ENCODE data around the gene HBM.
"Not testable (repeated sequence)": the region's sequence is repeated elsewhere in the genome, so short reads cannot be mapped to it uniquely, and the experiment has no call there.

Gene HBM

DNA sequence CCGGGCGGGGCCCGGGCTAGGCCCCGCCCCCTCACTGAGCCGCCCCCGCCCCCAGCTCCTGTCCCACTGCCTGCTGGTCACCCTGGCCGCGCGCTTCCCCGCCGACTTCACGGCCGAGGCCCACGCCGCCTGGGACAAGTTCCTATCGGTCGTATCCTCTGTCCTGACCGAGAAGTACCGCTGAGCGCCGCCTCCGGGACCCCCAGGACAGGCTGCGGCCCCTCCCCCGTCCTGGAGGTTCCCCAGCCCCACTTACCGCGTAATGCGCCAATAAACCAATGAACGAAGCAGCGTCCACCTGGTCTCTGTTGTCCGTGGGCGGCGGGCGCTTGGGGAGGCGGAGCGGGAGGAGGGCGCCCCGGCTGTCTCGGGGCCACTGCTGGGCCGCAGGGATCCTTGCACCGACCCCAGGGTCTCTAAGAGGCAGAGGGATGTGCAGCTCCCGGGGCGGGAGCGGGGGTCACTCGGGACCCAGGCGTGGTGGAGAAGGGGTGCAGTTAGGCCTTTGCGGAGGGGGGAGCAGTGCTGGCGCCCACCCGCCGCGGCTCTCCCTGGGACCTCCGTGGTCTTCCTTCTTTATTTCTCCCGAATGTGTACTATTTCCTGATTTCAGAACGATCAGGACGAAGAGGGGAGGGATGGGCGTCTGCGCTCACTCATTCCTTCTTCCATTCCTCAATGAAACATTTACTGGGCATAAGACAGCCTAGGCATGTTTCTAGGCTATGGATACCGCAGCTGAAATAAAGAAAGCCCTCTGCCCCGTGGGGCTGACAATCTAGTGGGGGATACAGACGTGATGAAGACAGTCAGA is 11.4 kb upstream of the HBM start:
- no peaks in the 10 kb centered on the region for H3K9me3 ChIP-seq (ENCODE audit: severe bottlenecking)
- TF ChIP-seq, protein P1, sequence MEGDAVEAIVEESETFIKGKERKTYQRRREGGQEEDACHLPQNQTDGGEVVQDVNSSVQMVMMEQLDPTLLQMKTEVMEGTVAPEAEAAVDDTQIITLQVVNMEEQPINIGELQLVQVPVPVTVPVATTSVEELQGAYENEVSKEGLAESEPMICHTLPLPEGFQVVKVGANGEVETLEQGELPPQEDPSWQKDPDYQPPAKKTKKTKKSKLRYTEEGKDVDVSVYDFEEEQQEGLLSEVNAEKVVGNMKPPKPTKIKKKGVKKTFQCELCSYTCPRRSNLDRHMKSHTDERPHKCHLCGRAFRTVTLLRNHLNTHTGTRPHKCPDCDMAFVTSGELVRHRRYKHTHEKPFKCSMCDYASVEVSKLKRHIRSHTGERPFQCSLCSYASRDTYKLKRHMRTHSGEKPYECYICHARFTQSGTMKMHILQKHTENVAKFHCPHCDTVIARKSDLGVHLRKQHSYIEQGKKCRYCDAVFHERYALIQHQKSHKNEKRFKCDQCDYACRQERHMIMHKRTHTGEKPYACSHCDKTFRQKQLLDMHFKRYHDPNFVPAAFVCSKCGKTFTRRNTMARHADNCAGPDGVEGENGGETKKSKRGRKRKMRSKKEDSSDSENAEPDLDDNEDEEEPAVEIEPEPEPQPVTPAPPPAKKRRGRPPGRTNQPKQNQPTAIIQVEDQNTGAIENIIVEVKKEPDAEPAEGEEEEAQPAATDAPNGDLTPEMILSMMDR (IDR thresholded peaks at IDR 0.05; ENCODE audit: poor library complexity, severe bottlenecking), result no peak
- peak overlapping the region; percentile 39 for H3K4me3 ChIP-seq (ENCODE audit: severe bottlenecking)
- H3K4me1 ChIP-seq (ENCODE audit: insufficient read depth, poor library complexity, severe bottlenecking), result no peaks in the 10 kb centered on the region
- no peaks in the 10 kb centered on the region for H3K36me3 ChIP-seq (ENCODE audit: low read depth)
- no peak for DNase-seq (ENCODE audit: low spot score)
- no peaks in the 10 kb centered on the region for H3K27me3 ChIP-seq (ENCODE audit: insufficient read depth, poor library complexity, severe bottlenecking)
- no peak overlapping the region for H3K27ac ChIP-seq (ENCODE audit: poor library complexity, severe bottlenecking)
- peak; percentile 62 for ATAC-seq (ENCODE audit: low read depth)

DNA sequence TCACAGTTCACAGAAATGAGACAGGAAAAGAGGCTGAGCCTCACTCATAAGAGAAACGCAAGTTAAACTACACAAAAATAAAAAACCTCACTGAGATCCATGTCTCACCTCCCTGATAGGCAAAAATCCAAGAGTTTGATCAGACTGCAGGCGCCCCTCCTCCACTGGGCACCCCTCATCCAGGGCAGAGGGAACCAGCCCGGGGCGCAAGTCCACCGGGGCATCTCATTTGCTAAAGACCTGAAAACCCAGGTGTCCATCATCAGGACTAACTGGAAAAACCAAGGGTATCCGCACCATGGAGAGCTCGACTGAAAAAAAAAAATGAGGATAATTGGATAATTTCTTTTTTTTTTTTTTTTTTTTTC is 10.8 kb upstream of the HBM start:
- no peak for ATAC-seq (ENCODE audit: low read depth)
- Histone ChIP-seq H3K36me3 (ENCODE audit: low read depth) (no peaks in the 10 kb centered on the region), H3K9me3 (ENCODE audit: severe bottlenecking) (no peaks in the 10 kb centered on the region), H3K27me3 (ENCODE audit: insufficient read depth, poor library complexity, severe bottlenecking) (no peaks in the 10 kb centered on the region), H3K27ac (ENCODE audit: poor library complexity, severe bottlenecking) (no peak overlapping the region), H3K4me1 (ENCODE audit: insufficient read depth, poor library complexity, severe bottlenecking) (no peaks in the 10 kb centered on the region), H3K4me3 (ENCODE audit: severe bottlenecking) (peak overlapping the region; percentile 39)
- no peak for DNase-seq (ENCODE audit: low spot score)
- TF ChIP-seq, protein P1 (IDR thresholded peaks at IDR 0.05; ENCODE audit: poor library complexity, severe bottlenecking), result no peak

DNA sequence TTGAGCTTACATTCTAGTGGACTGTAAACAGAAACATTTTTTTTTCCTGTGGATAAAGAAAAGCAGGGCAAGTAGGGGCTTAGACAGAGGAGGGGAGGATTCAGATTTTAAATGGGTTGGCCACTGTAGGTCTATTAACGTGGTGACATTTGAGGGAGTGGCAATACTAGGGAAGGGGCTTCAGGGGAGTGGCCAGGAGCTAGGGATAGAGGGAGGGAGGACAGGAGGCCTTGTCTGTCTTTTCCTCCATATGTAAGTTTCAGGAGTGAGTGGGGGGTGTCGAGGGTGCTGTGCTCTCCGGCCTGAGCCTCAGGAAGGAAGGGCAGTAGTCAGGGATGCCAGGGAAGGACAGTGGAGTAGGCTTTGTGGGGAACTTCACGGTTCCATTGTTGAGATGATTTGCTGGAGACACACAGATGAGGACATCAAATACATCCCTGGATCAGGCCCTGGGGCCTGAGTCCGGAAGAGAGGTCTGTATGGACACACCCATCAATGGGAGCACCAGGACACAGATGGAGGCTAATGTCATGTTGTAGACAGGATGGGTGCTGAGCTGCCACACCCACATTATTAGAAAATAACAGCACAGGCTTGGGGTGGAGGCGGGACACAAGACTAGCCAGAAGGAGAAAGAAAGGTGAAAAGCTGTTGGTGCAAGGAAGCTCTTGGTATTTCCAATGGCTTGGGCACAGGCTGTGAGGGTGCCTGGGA is 6.5 kb upstream of the HBM start:
- Histone ChIP-seq H3K36me3 (ENCODE audit: low read depth) (no peaks in the 10 kb centered on the region), H3K27me3 (ENCODE audit: insufficient read depth, poor library complexity, severe bottlenecking) (no peaks in the 10 kb centered on the region), H3K9me3 (ENCODE audit: severe bottlenecking) (no peaks in the 10 kb centered on the region), H3K27ac (ENCODE audit: poor library complexity, severe bottlenecking) (no peak overlapping the region), H3K4me1 (ENCODE audit: insufficient read depth, poor library complexity, severe bottlenecking) (no peaks in the 10 kb centered on the region), H3K4me3 (ENCODE audit: severe bottlenecking) (no peak overlapping the region)
- TF ChIP-seq, protein P1 (IDR thresholded peaks at IDR 0.05; ENCODE audit: poor library complexity, severe bottlenecking), result no peak
- DNase-seq (ENCODE audit: low spot score) (no peak), ATAC-seq (ENCODE audit: low read depth) (peak; percentile 15; the same call in 1 of the 3 replicates)

DNA sequence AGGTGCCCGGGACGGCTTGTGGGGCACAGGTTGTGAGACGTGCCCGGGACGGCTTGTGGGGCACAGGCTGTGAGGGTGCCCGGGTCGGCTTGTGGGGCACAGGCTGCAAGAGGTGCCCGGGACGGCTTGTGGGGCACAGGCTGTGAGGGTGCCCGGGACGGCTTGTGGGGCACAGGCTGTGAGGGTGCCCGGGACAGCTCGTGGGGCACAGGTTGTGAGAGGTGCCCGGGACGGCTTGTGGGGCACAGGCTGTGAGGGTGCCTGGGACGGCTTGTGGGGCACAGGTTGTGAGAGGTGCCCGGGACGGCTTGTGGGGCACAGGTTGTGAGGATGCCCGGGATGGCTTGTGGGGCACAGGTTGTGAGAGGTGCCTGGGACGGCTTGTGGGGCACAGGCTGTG is 5.5 kb upstream of the HBM start:
- H3K9me3 ChIP-seq (ENCODE audit: severe bottlenecking); ATAC-seq (ENCODE audit: low read depth); H3K36me3 ChIP-seq (ENCODE audit: low read depth); H3K4me3 ChIP-seq (ENCODE audit: severe bottlenecking); H3K27me3 ChIP-seq (ENCODE audit: insufficient read depth, poor library complexity, severe bottlenecking); H3K27ac ChIP-seq (ENCODE audit: poor library complexity, severe bottlenecking); DNase-seq (ENCODE audit: low spot score); H3K4me1 ChIP-seq (ENCODE audit: insufficient read depth, poor library complexity, severe bottlenecking): not testable (repeated sequence)

DNA sequence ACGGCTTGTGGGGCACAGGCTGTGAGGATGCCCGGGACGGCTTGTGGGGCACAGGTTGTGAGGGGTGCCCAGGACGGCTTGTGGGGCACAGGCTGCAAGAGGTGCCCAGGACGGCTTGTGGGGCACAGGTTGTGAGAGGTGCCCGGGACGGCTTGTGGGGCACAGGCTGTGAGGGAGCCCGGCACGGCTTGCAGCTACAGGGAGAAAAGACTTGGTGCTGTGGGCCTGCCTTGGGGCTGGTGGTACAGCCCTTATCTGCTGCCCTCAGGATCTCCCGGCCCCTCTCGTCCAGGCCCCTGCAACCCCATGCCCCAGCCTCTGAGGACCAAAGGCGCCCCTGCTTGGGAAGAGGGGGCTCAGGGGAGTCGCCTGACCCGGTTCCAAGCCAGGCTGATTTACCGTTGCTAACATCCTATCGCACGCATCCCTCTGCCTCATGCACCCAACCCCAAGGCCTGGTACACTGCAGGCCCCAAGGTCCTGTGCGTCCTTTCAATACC is 5.0 kb upstream of the HBM start:
- Histone ChIP-seq H3K9me3 (ENCODE audit: severe bottlenecking) (no peaks in the 10 kb centered on the region), H3K27ac (ENCODE audit: poor library complexity, severe bottlenecking) (no peak overlapping the region), H3K4me3 (ENCODE audit: severe bottlenecking) (no peak overlapping the region), H3K36me3 (ENCODE audit: low read depth) (no peaks in the 10 kb centered on the region), H3K4me1 (ENCODE audit: insufficient read depth, poor library complexity, severe bottlenecking) (no peaks in the 10 kb centered on the region), H3K27me3 (ENCODE audit: insufficient read depth, poor library complexity, severe bottlenecking) (peaks cover 9% of the 10 kb centered on the region)
- ATAC-seq (ENCODE audit: low read depth) (no peak), DNase-seq (ENCODE audit: low spot score) (no peak)
- TF ChIP-seq, protein P1 (IDR thresholded peaks at IDR 0.05; ENCODE audit: poor library complexity, severe bottlenecking), result no peak
